ENCODE measurements around the gene RFX8.

RFX8 gene

GRCh38 chr2:101500180-101500579, 25.3 kb upstream of the RFX8 start:
- no peak for TF ChIP-seq CTCF (IDR thresholded peaks at IDR 0.05; ENCODE audit: low read depth, low read length)
- DNase-seq, result no peak
- Histone ChIP-seq H3K9me3 (ENCODE audit: severe bottlenecking) (no peaks in the 10 kb centered on the region), H3K27me3 (ENCODE audit: insufficient read depth, low read depth, severe bottlenecking) (no peaks in the 10 kb centered on the region), H3K4me3 (ENCODE audit: low read depth, low read length) (no peak overlapping the region), H3K36me3 (no peaks in the 10 kb centered on the region), H3K27ac (no peak overlapping the region)

- no peak overlapping the region for H3K4me3 ChIP-seq (ENCODE audit: low read depth, low read length)
- H3K27me3 ChIP-seq (ENCODE audit: insufficient read depth, low read depth, severe bottlenecking), result no peaks in the 10 kb centered on the region
- DNase-seq, result no peak
- no peaks in the 10 kb centered on the region for H3K36me3 ChIP-seq
- no peak for TF ChIP-seq CTCF (IDR thresholded peaks at IDR 0.05; ENCODE audit: low read depth, low read length)
- H3K27ac ChIP-seq, result no peak overlapping the region
- no peaks in the 10 kb centered on the region for H3K9me3 ChIP-seq (ENCODE audit: severe bottlenecking)
Measured at GRCh38 chr2:101496279-101496678, 21.4 kb upstream of the RFX8 start.

GRCh38 chr2:101492936-101493473, 18.1 kb upstream of the RFX8 start:
- DNase-seq, result no peak
- Histone ChIP-seq H3K4me3 (ENCODE audit: low read depth, low read length) (no peak overlapping the region), H3K27me3 (ENCODE audit: insufficient read depth, low read depth, severe bottlenecking) (no peaks in the 10 kb centered on the region), H3K36me3 (no peaks in the 10 kb centered on the region), H3K9me3 (ENCODE audit: severe bottlenecking) (peaks cover 3% of the 10 kb centered on the region), H3K27ac (no peak overlapping the region)
- no peak for TF ChIP-seq CTCF (IDR thresholded peaks at IDR 0.05; ENCODE audit: low read depth, low read length)

- no peaks in the 10 kb centered on the region for H3K27me3 ChIP-seq (ENCODE audit: insufficient read depth, low read depth, severe bottlenecking)
- no peak for DNase-seq
- H3K4me3 ChIP-seq (ENCODE audit: low read depth, low read length), result no peak overlapping the region
- TF ChIP-seq CTCF (IDR thresholded peaks at IDR 0.05; ENCODE audit: low read depth, low read length), result no peak
- H3K36me3 ChIP-seq, result no peaks in the 10 kb centered on the region
- no peak overlapping the region for H3K27ac ChIP-seq
- peaks cover 3% of the 10 kb centered on the region for H3K9me3 ChIP-seq (ENCODE audit: severe bottlenecking)
Measured at GRCh38 chr2:101486994-101487393, 12.1 kb upstream of the RFX8 start.

GRCh38 chr2:101486258-101486701, 11.4 kb upstream of the RFX8 start:
- no peak for TF ChIP-seq CTCF (IDR thresholded peaks at IDR 0.05; ENCODE audit: low read depth, low read length)

GRCh38 chr2:101485856-101486255, 10.9 kb upstream of the RFX8 start:
- Histone ChIP-seq H3K27me3 (ENCODE audit: insufficient read depth, low read depth, severe bottlenecking) (no peaks in the 10 kb centered on the region), H3K36me3 (no peaks in the 10 kb centered on the region), H3K9me3 (ENCODE audit: severe bottlenecking) (peaks cover 3% of the 10 kb centered on the region), H3K27ac (no peak overlapping the region), H3K4me3 (ENCODE audit: low read depth, low read length) (no peak overlapping the region)
- no peak for TF ChIP-seq CTCF (IDR thresholded peaks at IDR 0.05; ENCODE audit: low read depth, low read length)
- DNase-seq, result no peak

More at GRCh38 chr2:101486258-101486701, 11.4 kb upstream of the RFX8 start:
- Histone ChIP-seq H3K9me3 (ENCODE audit: severe bottlenecking) (peaks cover 3% of the 10 kb centered on the region), H3K4me3 (ENCODE audit: low read depth, low read length) (no peak overlapping the region), H3K27me3 (ENCODE audit: insufficient read depth, low read depth, severe bottlenecking) (no peaks in the 10 kb centered on the region), H3K27ac (no peak overlapping the region), H3K36me3 (no peaks in the 10 kb centered on the region)
- no peak for DNase-seq

All from WERI-Rb-1 (cell line).